Stimulated activated CD4-positive, alpha-beta T cell treated with anti-CD3 and anti-CD28 coated beads, Interleukin-2, amount 100 ng/mL, for 24 hours (primary cell): ENCODE data around the gene MMP28.

Source experiments
- DNase-seq, 2 donors: peaks; one replicate each; pipeline ENCODE4 v3.0.0-alpha.2; 2020

Gene MMP28

DNA sequence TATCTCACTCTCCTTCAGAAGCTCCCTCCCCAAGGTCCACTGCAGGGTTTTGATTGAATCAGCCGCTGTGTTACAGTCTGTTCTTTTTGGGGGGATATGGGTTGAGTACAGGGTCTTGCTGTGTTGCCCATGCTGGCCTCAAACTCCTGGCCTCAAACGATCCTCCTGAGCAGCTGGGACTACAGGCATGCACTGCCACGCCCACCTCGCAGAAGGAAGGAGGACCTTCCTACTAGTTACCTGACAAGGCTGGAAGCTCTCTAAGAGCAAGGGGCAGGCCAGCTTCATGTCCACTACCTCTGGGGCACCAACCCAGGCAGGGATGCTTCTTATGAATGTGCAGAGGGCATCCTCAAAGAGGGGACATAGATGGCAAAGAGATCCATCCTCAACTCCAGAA lies 1.9 kb upstream of the MMP28 start:
- DNase-seq = no peak

- DNase-seq = no peak
Measured at GRCh38 chr17:35796942-35797341, 1.5 kb upstream of the MMP28 start.

DNA sequence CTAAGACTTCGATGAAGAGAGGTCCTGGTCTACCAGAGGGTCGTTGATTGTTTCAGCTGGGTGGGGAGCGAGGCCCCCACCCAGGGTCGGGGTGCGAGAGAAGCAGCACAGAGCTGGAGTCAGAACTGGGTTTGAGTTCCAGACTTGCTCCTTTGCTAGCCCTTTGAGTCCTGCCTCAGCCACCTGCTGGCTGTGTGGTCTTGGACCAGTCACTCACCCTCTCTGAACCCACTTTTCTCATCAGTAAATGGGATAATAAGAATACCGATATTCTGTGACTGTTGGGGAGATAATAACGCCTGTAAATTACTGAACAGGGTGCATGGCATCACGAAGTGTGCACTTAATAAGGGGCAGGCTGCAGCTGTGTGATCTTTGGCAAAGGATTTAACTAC lies 427 bp upstream of the MMP28 start:
- no peak for DNase-seq

DNA sequence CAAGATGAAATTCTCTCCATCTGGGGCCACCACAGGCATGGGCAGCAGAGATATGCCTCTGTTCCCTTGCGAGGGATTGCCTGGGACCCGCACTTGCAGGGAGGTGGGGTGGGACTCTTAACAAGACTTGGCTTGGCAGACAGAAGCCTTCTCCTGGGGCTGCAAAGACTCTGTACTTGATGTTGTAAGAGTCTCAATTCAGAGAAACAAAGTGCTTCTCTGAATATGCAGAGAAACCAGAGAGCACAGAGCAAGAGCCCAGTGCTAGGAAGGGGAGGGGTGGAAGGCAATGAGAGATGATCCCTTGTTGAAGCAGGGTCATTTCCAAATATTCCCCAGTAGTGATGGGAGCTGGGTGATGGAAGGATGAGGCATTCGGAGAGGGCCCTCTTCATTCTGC lies 2.2 kb downstream of the MMP28 start:
- no peak for DNase-seq

DNA sequence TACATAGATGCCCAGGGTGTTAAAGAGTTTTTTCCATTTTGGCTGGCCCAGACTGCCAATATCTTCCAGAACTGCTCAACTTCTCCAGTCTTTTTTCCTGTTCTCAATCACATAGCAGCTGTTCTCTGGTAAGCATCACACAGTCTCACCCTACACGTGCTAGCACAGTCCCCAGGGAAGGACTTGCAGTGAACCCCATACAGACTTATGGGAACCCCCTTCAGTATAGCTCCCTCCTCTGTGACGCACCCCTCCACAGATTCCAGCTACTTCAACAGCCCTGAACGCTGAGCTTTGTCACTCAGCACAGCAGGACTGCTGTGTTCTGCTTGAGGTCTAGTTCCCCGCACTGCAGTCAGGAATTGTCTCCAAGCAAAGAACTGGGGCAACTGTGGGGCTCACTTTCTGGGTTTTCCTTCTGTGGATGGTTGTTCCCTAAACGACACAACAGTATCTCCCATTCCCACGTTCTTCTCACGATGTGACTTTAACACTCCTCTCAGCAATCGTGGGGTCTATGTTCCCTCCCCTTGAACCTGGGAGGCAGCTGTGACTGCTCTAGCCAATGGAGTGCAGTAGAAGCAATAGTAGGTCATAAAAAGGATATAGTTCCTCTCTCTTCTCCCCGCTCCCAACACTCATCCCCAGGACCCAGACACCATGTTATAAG lies 3.6 kb downstream of the MMP28 start:
- no peak for DNase-seq

- DNase-seq = no peak
Measured at GRCh38 chr17:35790841-35791240, 4.6 kb downstream of the MMP28 start.

DNA sequence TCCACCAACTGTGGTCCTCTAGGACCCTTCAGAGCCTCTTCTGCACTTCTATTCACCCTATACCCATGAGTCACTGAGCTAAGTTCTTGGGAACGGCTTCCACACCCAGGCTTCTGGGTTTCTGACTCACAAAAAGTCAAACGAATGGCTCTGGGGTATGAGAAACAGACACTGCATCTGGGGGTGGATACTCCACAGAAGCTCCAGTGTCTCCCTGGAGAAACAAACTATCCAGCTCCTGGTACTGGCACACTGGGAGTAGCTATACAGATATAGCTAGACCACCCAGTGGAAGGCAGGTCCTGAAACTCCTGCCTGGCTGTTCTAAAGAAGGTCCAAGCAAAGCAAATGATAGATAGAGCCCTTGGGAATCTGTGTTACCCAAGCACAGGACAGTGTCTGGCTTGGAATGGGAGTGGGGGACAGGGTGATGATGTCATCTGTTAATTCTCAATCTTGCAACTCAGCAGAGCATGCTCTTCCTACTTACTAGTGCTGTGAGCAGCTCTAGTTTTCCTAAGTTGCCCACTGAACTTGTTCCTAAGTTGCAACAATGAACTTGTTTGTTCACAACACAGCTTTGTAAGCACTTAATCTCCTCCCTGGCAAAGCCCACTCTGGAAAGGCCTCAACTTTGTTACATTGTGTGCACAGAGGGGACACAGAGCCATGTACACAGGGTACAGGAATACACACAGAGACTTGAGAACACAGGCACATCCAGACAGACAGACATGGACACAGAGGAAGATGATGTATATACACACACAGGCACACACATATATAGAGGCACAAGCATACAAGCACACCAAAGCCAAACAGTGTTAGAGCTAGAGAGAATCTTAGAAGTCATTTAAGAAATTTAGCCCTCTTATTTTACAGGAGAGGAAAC lies 6.7 kb downstream of the MMP28 start:
- no peak for DNase-seq

DNA sequence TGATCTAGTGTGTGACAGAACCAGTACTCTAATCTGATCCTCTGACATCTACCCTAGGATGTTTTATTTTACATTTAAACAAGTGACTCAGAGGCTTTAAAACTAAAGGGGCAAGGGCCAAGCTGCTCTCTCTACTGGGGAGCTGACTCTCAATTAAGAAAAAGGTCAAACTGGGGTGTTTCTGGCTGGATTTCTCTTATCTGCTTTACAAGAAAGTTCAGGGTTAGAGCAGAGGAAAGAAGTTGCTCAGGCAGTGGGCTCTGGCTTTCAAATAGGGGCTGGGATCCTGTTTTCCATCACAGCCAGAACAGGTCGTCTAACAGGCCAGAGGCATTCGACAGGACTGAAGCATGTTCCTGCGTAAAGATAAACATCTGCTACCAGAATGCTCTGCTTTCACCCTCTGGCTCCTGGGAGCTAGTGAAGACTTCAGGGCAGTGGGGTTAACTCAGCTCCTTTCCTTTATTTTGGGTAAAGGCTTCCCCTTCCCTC lies 8.5 kb downstream of the MMP28 start:
- DNase-seq = no peak

DNA sequence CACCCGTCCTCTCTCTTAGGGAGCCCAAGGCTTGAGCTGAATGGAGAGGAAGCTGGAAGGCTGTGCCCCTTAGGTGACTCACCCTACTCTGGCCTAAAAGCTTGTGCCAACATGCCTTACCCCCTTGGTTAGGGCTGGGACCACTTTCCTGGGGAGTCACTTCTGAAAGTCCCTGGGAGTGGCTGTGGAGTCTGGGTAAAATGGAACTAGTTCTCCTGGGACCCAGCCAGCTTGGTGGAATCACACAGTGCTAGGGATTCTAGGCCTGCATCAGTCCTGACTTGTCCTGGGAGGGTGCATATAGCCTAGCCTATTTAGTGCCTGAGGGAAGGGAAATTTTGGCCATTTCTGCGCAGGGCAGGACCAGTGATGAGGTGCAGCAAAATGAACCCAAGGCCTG lies 10.5 kb downstream of the MMP28 start:
- DNase-seq = no peak

- DNase-seq = no peak
Measured at GRCh38 chr17:35780950-35781349, 14.5 kb downstream of the MMP28 start.

DNA sequence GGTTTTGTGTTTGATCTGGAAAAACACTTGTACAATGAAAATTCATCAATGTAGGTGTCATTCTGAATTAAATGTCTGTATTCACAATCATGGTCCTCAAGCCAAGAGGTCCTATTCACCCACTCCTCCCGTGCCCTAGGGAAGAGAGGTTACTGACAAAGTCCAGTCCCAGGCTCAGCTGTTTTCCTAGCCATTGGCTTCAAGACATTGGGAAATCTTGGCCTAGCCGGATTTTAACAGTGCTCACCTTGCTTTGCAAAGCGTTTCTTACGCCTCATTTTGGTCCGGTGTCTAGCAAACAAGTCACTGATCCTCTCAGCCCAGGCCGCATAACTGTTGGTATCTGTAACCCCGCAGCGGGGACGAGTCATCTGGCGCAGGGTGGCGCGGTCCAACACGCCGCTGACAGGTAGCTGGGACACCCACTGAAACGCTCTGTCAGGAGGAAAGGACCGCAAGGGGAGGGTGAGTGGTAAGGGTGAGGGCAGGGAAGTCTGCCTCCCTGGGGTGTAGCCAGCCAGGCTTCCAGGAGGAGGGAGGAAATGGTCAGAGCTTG lies 16.7 kb downstream of the MMP28 start:
- DNase-seq = no peak

DNA sequence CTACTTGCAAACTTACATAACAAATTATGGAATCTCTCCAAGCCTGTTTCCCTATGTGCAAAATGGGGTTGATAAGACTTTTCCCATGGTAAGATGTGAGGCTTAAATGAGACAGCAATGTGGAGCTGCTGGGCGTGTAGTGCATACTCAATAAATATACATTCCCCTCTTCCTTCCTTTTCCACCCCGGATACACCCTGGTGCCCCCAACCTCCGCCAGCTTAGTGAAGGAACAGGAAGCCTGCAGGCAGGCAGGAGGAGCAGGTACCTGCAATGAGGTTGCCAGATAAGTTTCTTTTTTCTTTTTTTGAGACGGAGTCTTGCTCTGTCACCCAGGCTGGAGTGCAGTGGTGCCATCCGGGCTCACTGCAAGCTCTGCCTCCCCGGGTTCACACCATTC lies 19.9 kb downstream of the MMP28 start:
- DNase-seq = no peak

DNA sequence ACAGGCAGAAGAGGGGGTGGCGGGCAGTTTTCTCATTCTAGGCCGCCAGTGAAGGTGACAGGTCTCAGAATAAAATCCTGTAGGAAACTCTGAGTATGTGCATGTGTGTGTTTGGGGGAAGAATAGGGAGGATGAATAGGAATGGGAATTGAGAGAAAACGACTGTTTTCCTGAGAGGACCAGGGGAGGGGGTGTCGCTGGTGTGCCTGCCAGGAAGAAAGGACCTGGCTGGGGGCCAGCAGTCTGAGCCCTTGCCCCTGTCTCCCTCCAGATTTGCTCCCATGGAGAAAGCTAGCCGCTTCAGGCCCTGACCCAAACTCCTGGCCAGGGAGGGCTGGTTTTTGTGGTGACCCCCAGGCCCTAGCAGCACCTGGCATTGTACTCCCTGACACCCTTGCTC lies 20.4 kb downstream of the MMP28 start:
- no peak for DNase-seq

GRCh38 chr17:35774499-35774898 lies 20.9 kb downstream of the MMP28 start:
- DNase-seq = no peak

DNA sequence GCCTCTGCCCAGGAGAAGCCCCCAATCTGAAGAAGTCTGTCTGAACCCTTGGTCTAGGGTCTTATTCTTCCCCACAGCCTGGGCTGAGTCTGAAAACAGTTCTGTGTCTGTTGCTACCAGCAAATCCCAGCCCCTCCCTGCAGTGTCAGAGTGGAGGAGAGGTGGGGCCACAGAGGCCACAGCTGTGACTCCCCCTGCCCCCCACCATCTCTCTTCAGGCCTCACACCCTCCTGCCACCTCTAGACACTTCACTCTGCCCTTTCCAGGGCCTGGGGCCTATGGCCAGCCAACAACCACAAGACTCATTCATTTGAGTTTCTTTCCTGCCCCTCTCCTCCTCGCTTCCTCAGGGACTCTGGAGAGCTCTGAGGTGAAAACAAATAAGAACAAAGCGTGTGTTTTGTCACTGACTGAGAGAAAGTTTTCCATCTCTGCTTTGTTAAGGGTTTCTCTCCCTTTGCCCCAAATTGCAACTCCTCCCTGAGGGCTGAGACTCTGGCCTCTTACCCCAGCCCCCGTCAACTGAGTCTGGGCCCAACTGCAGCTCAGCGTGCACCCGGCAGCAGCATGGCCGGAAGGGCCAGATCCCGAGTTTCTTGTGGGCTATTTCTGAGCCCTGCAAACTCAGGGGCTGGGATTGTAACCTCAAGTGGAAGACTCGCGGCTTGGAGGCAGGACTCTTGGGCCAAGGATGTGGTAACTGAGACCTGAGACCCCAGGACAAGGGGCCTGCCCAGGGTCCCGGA lies 21.6 kb downstream of the MMP28 start:
- no peak for DNase-seq

GRCh38 chr17:35773129-35773528 lies 22.3 kb downstream of the MMP28 start:
- no peak for DNase-seq

- no peak for DNase-seq
Measured at GRCh38 chr17:35769895-35770486, 25.4 kb downstream of the MMP28 start.

DNA sequence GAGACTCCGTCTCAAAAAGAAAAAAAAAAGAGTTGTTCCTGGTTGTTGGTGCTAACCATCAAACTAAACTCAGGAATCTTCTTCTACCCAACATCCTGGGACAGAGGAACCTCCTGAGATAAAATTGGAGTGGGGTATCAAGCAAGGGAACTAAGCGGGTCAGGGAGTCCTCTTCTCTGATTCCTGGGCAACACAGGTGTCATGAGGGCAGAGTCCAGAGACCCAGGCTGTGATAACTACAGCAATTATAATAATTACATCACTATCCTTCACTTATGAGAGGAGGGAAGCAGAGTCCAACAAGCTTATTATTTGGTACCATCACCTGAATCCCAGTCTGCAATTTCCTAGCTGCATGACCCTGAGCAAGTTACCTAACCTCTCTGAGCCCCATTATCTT lies 26.6 kb downstream of the MMP28 start:
- DNase-seq = no peak

- peak; percentile 37 to 38 for DNase-seq
Measured at GRCh38 chr17:35766903-35767510, 28.4 kb downstream of the MMP28 start.

- DNase-seq = no peak
Measured at GRCh38 chr17:35766489-35766877, 29.0 kb downstream of the MMP28 start.

- DNase-seq = no peak
Measured at GRCh38 chr17:35765756-35766488, 29.5 kb downstream of the MMP28 start.
